ENCODE measurements around the gene CBLC.

DNA sequence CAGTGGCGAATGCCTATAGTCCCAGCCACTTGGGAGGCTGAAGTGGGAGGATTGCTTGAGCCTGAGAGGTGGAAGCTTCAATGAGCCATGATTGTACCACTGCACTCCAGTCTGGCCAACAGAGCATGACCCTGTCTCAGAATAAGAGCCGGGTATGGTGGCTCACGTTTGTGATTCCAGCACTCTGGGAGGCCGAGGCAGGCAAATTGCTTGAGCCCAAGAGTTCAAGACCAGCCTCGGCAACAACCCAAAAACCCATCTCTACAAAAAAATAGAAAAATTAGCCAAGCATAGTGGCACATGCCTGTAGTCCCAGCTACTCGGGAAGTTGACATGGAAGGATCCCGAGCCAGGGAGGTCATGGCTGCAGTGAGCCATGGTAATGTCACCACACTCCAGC lies 63.1 kb downstream of the CBLC start:
- TF ChIP-seq EZH2 (IDR thresholded peaks at IDR 0.05): no peak
- no peak for TF ChIP-seq POLR2AphosphoS5 (IDR thresholded peaks at IDR 0.05; ENCODE audit: borderline replicate concordance, low read depth, low read length)
- TF ChIP-seq FOXP2 (optimal IDR thresholded peaks at IDR 0.05; ENCODE audit: control extremely low read depth, extremely low read length, insufficient read depth): no peak

All from SK-N-MC (cell line).